T-cell (primary cell): ENCODE measurements around the gene DLG2. TPM values are rescaled to one million over a fixed set of nuclear protein-coding genes. Genes with fewer than 3 reads are reported as not detected.

Experiments
- ATAC-seq, 4 experiments: fragments of 200-7000 bp in 3 of 4; fragments of 150-1000 bp in 1 of 4; cut with Tn5 transposase; replicated peaks in 1 of 4; 1 replicate in 3 of 4; 2 replicates in 1 of 4; pipeline ENCODE4 v1.10.0; 2021; ENCODE audit warnings: moderate library complexity in 3 of 4, mild to moderate bottlenecking in 2 of 4, moderate number of reproducible peaks in 1 of 4
- CTCF ChIA-PET, 2 donors: fragments of 300-600 bp; sonication (Branson Sonifier 250); formaldehyde crosslinking; loops; one replicate each; lab custom pipeline; 2022; ENCODE audit warnings: antibody characterized with exemption in 2 of 2; lab: Charles Lee
- POLR2A ChIA-PET, 2 donors: fragments of 300-600 bp; sonication (Branson Sonifier 250); formaldehyde crosslinking; loops; one replicate each; lab custom pipeline; 2022; ENCODE audit warnings: antibody characterized with exemption in 2 of 2; lab: Charles Lee
- DNase-seq, 35 experiments: peaks; one replicate each; pipeline versions ENCODE4 v3.0.0 to v3.0.0-alpha.2; 2013 to 2023
- H3K27ac ChIP-seq: one replicate; pipeline ENCODE4 v1.5.1; 2013; ENCODE audit warnings: low read length
- H3K27me3 ChIP-seq, 2 experiments: replicated peaks in 1 of 2; 1 replicate in 1 of 2; 2 replicates in 1 of 2; pipeline versions ENCODE4 v1.6.1 to v1.7.0; 2013; ENCODE audit warnings: low read length in 1 of 2, mixed read lengths in 1 of 2; ENCODE audit not compliant: control insufficient read depth in 2 of 2, insufficient read depth in 2 of 2; ENCODE audit errors: extremely low read depth in 1 of 2
- H3K36me3 ChIP-seq, 2 donors: 1 replicate in 1 of 2; 2 replicates in 1 of 2; pipeline versions ENCODE4 v1.6.1 to v1.7.0; 2013; ENCODE audit warnings: low read length in 1 of 2; ENCODE audit not compliant: control insufficient read depth in 2 of 2, insufficient read depth in 1 of 2; ENCODE audit errors: extremely low read depth in 1 of 2
- H3K4me1 ChIP-seq, 2 experiments: 1 replicate in 1 of 2; 2 replicates in 1 of 2; pipeline versions ENCODE4 v1.6.1 to v1.7.0; 2013; ENCODE audit warnings: low read length in 2 of 2, mixed read lengths in 1 of 2; ENCODE audit not compliant: insufficient read depth in 2 of 2, control insufficient read depth in 1 of 2; ENCODE audit errors: extremely low read depth in 1 of 2
- H3K4me3 ChIP-seq, 2 donors: 1 replicate in 1 of 2; 2 replicates in 1 of 2; pipeline versions ENCODE4 v1.5.1 to v1.7.0; 2013; ENCODE audit warnings: mild to moderate bottlenecking in 2 of 2, low read length in 1 of 2, moderate library complexity in 1 of 2; ENCODE audit not compliant: control insufficient read depth in 1 of 2; ENCODE audit errors: extremely low read depth in 1 of 2
- H3K9me3 ChIP-seq: 2 replicates; pipeline ENCODE4 v1.7.0; 2013
- H3K27ac Mint-ChIP-seq, 2 donors: one replicate each; pipeline ENCODE4 v1.8.0; 2020 to 2021; ENCODE audit warnings: mild to moderate bottlenecking in 2 of 2, mixed read lengths in 2 of 2
- H3K27me3 Mint-ChIP-seq, 2 donors: one replicate each; pipeline ENCODE4 v1.8.0; 2021 to 2022; ENCODE audit warnings: mixed read lengths in 2 of 2
- H3K36me3 Mint-ChIP-seq: one replicate; pipeline ENCODE4 v1.8.0; 2021; ENCODE audit warnings: mixed read lengths
- H3K4me1 Mint-ChIP-seq, 3 donors: one replicate each; pipeline ENCODE4 v1.8.0; 2020 to 2022; ENCODE audit warnings: mixed read lengths in 3 of 3, mild to moderate bottlenecking in 1 of 3
- H3K4me3 Mint-ChIP-seq, 3 donors: one replicate each; pipeline ENCODE4 v1.8.0; 2020 to 2022; ENCODE audit warnings: mild to moderate bottlenecking in 3 of 3, mixed read lengths in 3 of 3, moderate library complexity in 3 of 3
- H3K9me3 Mint-ChIP-seq, 3 donors: one replicate each; pipeline ENCODE4 v1.8.0; 2020 to 2022; ENCODE audit warnings: mixed read lengths in 3 of 3
- WGBS: methylation state at CpG from one replicate; pipeline ENCODE4 v1.1.5; 2013; ENCODE audit warnings: missing lambda C conversion rate; ENCODE audit not compliant: insufficient coverage; 5-methylcytosine and 5-hydroxymethylcytosine counted together
- total RNA-seq, 35 experiments: library from RNA in 6 of 35; stranded (reverse) in 6 of 35; fragments of 120-200 nt in 1 of 35; gene quantifications; one replicate each; pipeline versions ENCODE4 v1.2.1 to v1.2.4 and lab custom pipeline; 2013 to 2026

The DLG2 gene
- total RNA-seq, 5 donors from 2014 or later (not counting 1 experiment from before 2014, with no cell fraction given), result 2.3 to 4.1 (median 2.9) TPM

- WGBS, result 58% methylated on average over 4 of the region's 4 CpGs
- no peak overlapping the region for H3K4me3 ChIP-seq
- ATAC-seq, result no peak
These were observed 528.1 kb downstream of the DLG2 start for GRCh38 chr11:85098996-85099395.

DNA sequence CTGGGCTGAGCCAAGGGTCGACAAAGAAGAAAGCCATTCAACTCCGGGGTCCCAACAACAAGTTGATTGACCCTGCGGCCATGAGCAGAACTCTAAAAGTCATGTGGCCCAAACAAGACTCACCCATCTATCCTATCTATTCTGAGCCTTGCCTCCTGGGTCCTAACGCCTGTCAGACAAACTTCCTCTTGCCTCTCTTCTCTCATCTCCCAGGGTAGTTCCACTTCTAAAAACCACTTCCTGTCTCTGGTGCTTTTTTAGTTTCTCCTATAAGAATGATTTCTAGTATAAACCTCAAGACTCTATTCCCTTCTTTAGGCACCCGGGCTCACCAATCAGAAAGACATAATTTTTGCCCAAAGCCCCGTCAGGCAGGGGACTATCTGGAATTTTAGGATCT is 530.2 kb downstream of the DLG2 start:
- POLR2A ChIA-PET, result no interaction called here
- DNase-seq, result no peak
- Mint-ChIP-seq H3K27ac (no peak overlapping the region), H3K9me3 (peaks cover 30 to 40% (median 30%) of the 10 kb centered on the region in 3 donors), H3K4me1 (no peaks in the 10 kb centered on the region), H3K4me3 (no peak overlapping the region), H3K27me3 (no peaks in the 10 kb centered on the region), H3K36me3 (no peaks in the 10 kb centered on the region)
- Histone ChIP-seq H3K4me1 (no peaks in the 10 kb centered on the region), H3K27ac (no peak overlapping the region), H3K4me3 (no peak overlapping the region), H3K27me3 (no peaks in the 10 kb centered on the region), H3K9me3 (no peaks in the 10 kb centered on the region), H3K36me3 (no peaks in the 10 kb centered on the region)
- ATAC-seq, result no peak
- WGBS, result 70% methylated on average over 3 of the region's 6 CpGs
- CTCF ChIA-PET, result no interaction called here

More at GRCh38 chr11:85098996-85099395, 528.1 kb downstream of the DLG2 start:
- H3K36me3 ChIP-seq, result no peaks in the 10 kb centered on the region
- ChIA-PET CTCF (no interaction called here), POLR2A (no interaction called here)
- H3K27ac ChIP-seq, result no peak overlapping the region
- H3K4me3 Mint-ChIP-seq, result no peak overlapping the region
- H3K27ac Mint-ChIP-seq, result no peak overlapping the region
- H3K4me1 Mint-ChIP-seq, result no peaks in the 10 kb centered on the region
- DNase-seq, result no peak
- H3K36me3 Mint-ChIP-seq, result no peaks in the 10 kb centered on the region
- H3K9me3 ChIP-seq, result no peaks in the 10 kb centered on the region
- peaks cover 26 to 42% (median 30%) of the 10 kb centered on the region in 3 donors for H3K9me3 Mint-ChIP-seq
- H3K27me3 ChIP-seq, result no peaks in the 10 kb centered on the region
- H3K27me3 Mint-ChIP-seq, result no peaks in the 10 kb centered on the region
- H3K4me1 ChIP-seq, result no peaks in the 10 kb centered on the region

DNA sequence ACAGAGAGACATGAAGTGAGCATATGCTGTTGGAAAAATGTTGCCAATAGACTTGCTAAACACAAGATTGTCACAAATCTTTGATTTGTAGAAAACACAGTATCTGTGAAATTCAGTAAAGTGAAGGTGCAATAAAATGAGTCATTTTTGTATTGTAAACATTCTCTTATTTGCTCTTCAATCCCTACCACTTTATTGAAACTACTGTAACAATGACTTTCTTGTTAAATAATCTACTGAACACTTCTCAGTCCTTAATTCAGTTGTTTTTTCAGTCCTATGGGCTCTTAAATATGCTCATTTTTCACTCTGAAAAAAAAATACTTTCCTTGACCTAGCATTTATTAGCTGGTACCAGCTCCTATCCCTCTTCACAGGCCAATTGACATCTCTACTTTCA is 531.9 kb downstream of the DLG2 start:
- CTCF ChIA-PET, result no interaction called here
- no peak overlapping the region for H3K4me3 Mint-ChIP-seq
- H3K9me3 Mint-ChIP-seq, result peaks cover 34 to 38% (median 36%) of the 10 kb centered on the region in 3 donors
- Histone ChIP-seq H3K4me1 (no peaks in the 10 kb centered on the region), H3K4me3 (no peak overlapping the region), H3K27ac (no peak overlapping the region), H3K36me3 (no peaks in the 10 kb centered on the region), H3K27me3 (no peaks in the 10 kb centered on the region), H3K9me3 (no peaks in the 10 kb centered on the region)
- DNase-seq (no peak), ATAC-seq (no peak)
- H3K27ac Mint-ChIP-seq, result no peak overlapping the region
- POLR2A ChIA-PET, result no interaction called here
- H3K36me3 Mint-ChIP-seq, result no peaks in the 10 kb centered on the region
- H3K4me1 Mint-ChIP-seq, result no peaks in the 10 kb centered on the region
- H3K27me3 Mint-ChIP-seq, result no peaks in the 10 kb centered on the region

- Histone ChIP-seq H3K36me3 (no peaks in the 10 kb centered on the region), H3K27ac (no peak overlapping the region), H3K4me1 (no peaks in the 10 kb centered on the region), H3K9me3 (no peaks in the 10 kb centered on the region), H3K4me3 (no peak overlapping the region), H3K27me3 (no peaks in the 10 kb centered on the region)
- Mint-ChIP-seq H3K4me1 (no peaks in the 10 kb centered on the region), H3K36me3 (no peaks in the 10 kb centered on the region), H3K27ac (no peak overlapping the region), H3K27me3 (no peaks in the 10 kb centered on the region), H3K9me3 (peaks cover 35 to 39% (median 37%) of the 10 kb centered on the region in 3 donors), H3K4me3 (no peak overlapping the region)
- CTCF ChIA-PET, result no interaction called here
- DNase-seq (no peak), ATAC-seq (no peak)
- POLR2A ChIA-PET, result no interaction called here
- WGBS, result no CpG with 5 or more reads among the region's 1 CpG
These were observed 532.3 kb downstream of the DLG2 start for GRCh38 chr11:85094795-85095194.

DNA sequence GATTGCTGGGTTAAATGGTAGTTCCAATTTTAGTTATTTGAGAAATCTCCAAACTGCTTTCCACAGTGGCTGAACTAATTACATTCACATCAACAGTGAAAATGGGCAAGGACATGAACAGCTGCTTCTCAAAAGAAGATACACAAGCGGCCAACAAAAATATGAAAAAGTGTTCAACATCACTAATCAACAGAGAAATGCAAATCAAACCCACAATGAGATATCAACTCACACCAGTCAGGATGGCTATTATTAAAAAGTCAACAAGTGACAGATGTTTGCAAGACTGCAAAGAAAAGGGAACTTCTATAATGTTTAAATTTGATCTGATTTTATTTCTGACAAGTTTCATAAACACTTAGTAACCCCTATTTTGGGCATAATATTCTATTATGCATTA is 537.5 kb downstream of the DLG2 start:
- no peak for ATAC-seq
- no peak for DNase-seq
- H3K9me3 ChIP-seq, result no peaks in the 10 kb centered on the region
- no peaks in the 10 kb centered on the region for H3K27me3 Mint-ChIP-seq
- ChIA-PET CTCF (no interaction called here), POLR2A (no interaction called here)
- no peak overlapping the region for H3K4me3 ChIP-seq
- no peaks in the 10 kb centered on the region for H3K36me3 ChIP-seq
- no peak overlapping the region for H3K27ac ChIP-seq
- H3K9me3 Mint-ChIP-seq, result peaks cover 27 to 40% (median 29%) of the 10 kb centered on the region in 3 donors
- no peaks in the 10 kb centered on the region for H3K27me3 ChIP-seq
- no peaks in the 10 kb centered on the region for H3K4me1 ChIP-seq
- 60% methylated on average over 1 of the region's 1 CpG for WGBS
- no peak overlapping the region for H3K4me3 Mint-ChIP-seq
- H3K27ac Mint-ChIP-seq, result no peak overlapping the region
- no peaks in the 10 kb centered on the region for H3K36me3 Mint-ChIP-seq
- H3K4me1 Mint-ChIP-seq, result no peaks in the 10 kb centered on the region

DNA sequence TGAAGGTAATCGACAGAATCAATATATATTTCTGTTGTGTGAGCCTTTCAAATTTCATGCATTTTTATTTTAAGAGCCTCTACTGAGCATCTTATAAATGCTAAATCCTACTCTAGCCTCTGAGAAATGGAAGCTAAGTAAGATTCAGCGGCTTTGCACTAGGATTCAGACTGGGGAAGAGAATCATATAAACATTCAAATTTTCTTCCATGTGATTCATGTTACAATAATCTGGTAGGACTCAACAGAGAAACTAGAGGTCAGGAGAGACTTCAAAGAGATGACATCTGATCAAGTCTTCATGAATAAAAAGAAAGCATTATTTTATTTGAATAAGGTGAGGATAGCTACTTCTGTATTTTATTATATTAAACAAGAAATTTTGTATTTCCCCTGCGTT is 538.9 kb downstream of the DLG2 start:
- Histone ChIP-seq H3K4me3 (no peak overlapping the region), H3K9me3 (no peaks in the 10 kb centered on the region), H3K4me1 (no peaks in the 10 kb centered on the region), H3K27ac (no peak overlapping the region), H3K27me3 (no peaks in the 10 kb centered on the region), H3K36me3 (no peaks in the 10 kb centered on the region)
- H3K9me3 Mint-ChIP-seq, result peaks cover 28 to 47% (median 37%) of the 10 kb centered on the region in 3 donors
- H3K27ac Mint-ChIP-seq, result no peak overlapping the region
- H3K36me3 Mint-ChIP-seq, result no peaks in the 10 kb centered on the region
- H3K4me1 Mint-ChIP-seq, result no peaks in the 10 kb centered on the region
- H3K27me3 Mint-ChIP-seq, result no peaks in the 10 kb centered on the region
- no CpG with 5 or more reads among the region's 3 CpGs for WGBS
- ChIA-PET POLR2A (no interaction called here), CTCF (no interaction called here)
- no peak for DNase-seq
- ATAC-seq, result no peak
- no peak overlapping the region for H3K4me3 Mint-ChIP-seq
